Panc1 (cell line): ENCODE measurements around the gene ADAMTS1. TPM values are rescaled to one million over a fixed set of nuclear protein-coding genes. Genes with fewer than 3 reads are reported as not detected.
"Not testable (repeated sequence)": the region's sequence is repeated elsewhere in the genome, so short reads cannot be mapped to it uniquely, and the experiment has no call there.

Source experiments
- ATAC-seq: fragments of 200-7000 bp; cut with Tn5 transposase; 2 replicates; pipeline ENCODE4 v1.9.1; 2020; ENCODE audit warnings: mild to moderate bottlenecking, moderate library complexity
- BruUV-seq: library from RNA; stranded (reverse); fragments of 400-500 nt; replicated peaks from 2 replicates; lab custom pipeline; 2021; lab: Mats Ljungman, UMichigan
- CTCF ChIA-PET: fragments of 300-600 bp; sonication (Branson Sonifier 250); formaldehyde crosslinking; loops from one replicate; lab custom pipeline; 2022; ENCODE audit warnings: antibody characterized with exemption; lab: Charles Lee
- POLR2A ChIA-PET: fragments of 300-600 bp; sonication (Branson Sonifier 250); formaldehyde crosslinking; loops from one replicate; lab custom pipeline; 2022; ENCODE audit warnings: antibody characterized with exemption; lab: Charles Lee
- DNase-seq: peaks from one replicate; pipeline ENCODE4 v3.0.0-alpha.2; 2010; ENCODE audit warnings: low read depth, low spot score
- H3K27ac ChIP-seq: 2 replicates; pipeline ENCODE4 v1.5.1; 2011; ENCODE audit warnings: mild to moderate bottlenecking, low read length, inconsistent platforms
- H3K27me3 ChIP-seq: fragments of 200-500 bp; sonication (Bioruptor generic); 2 replicates; pipeline ENCODE4 v1.6.0; 2014; ENCODE audit warnings: low read length, inconsistent platforms; ENCODE audit not compliant: control insufficient read depth, insufficient read depth
- H3K36me3 ChIP-seq: fragments of 200-500 bp; sonication (Bioruptor generic); 2 replicates; pipeline ENCODE4 v1.5.1; 2014; ENCODE audit warnings: inconsistent platforms, mild to moderate bottlenecking, low read length, moderate library complexity; ENCODE audit not compliant: control insufficient read depth, insufficient read depth
- H3K4me1 ChIP-seq: 2 replicates; pipeline ENCODE4 v1.5.1; 2011; ENCODE audit warnings: inconsistent platforms, mild to moderate bottlenecking, low read length, moderate library complexity; ENCODE audit not compliant: control insufficient read depth, insufficient read depth
- H3K4me3 ChIP-seq, 2 experiments: 2 replicates each; pipeline ENCODE4 v1.5.1; 2011 to 2012; ENCODE audit warnings: low read depth in 2 of 2, low read length in 2 of 2, mild to moderate bottlenecking in 2 of 2, inconsistent platforms in 1 of 2, moderate library complexity in 1 of 2
- H3K9me3 ChIP-seq: fragments of 200-500 bp; sonication (Bioruptor generic); 2 replicates; pipeline ENCODE4 v1.5.1; 2014; ENCODE audit warnings: low read depth, mild to moderate bottlenecking, inconsistent platforms, low read length, moderate library complexity; ENCODE audit not compliant: control insufficient read depth, insufficient read depth
- POLR2AphosphoS5 ChIP-seq: IDR thresholded peaks from 2 replicates; pipeline ENCODE4 v1.6.1; 2012; ENCODE audit warnings: mild to moderate bottlenecking, low read depth, low read length, moderate library complexity
- SIN3A ChIP-seq: IDR thresholded peaks from 2 replicates; pipeline ENCODE4 v1.6.1; 2012; ENCODE audit warnings: low read depth, mild to moderate bottlenecking, low read length, moderate library complexity, borderline replicate concordance; ENCODE audit not compliant: insufficient read depth
- TCF7L2 ChIP-seq: IDR thresholded peaks from 2 replicates; pipeline ENCODE4 v1.6.1; 2011; ENCODE audit warnings: mild to moderate bottlenecking, low read depth, low read length, inconsistent platforms
- in situ Hi-C: cut with HindIII; loops from 2 replicates; pipeline ENCODE4 v1.10.0; 2016; ENCODE audit warnings: low sequenced_read_pairs, low pct_unique_long_range_greater_than_20kb
- intact Hi-C: fragments of 100-400 bp; cut with micrococcal nuclease; formaldehyde crosslinking; loops from one replicate; pipeline ENCODE4 v1.10.0; 2022; ENCODE audit not compliant: unreplicated experiment
- total RNA-seq: library from RNA; stranded (reverse); gene quantifications from one replicate; pipeline ENCODE4 v1.2.1, GENCODE V29; 2021; ENCODE audit not compliant: unreplicated experiment
- TF ChIP-seq, protein P1 (sequence below), 2 experiments: IDR thresholded peaks; 2 replicates each; pipeline ENCODE4 v1.6.1; 2011 to 2012; ENCODE audit warnings: low read depth in 2 of 2, control low read depth in 1 of 2, low read length in 1 of 2, mild to moderate bottlenecking in 1 of 2, moderate library complexity in 1 of 2; ENCODE audit not compliant: insufficient read depth in 1 of 2
- TF ChIP-seq, protein P2 (sequence below): fragments of 450-650 bp; IDR thresholded peaks from 2 replicates; pipeline ENCODE4 v1.5.1; 2017; ENCODE audit warnings: mild to moderate bottlenecking

ADAMTS1 gene
- total RNA-seq, 1 experiment from 2014 or later, result 3.3 TPM

DNA sequence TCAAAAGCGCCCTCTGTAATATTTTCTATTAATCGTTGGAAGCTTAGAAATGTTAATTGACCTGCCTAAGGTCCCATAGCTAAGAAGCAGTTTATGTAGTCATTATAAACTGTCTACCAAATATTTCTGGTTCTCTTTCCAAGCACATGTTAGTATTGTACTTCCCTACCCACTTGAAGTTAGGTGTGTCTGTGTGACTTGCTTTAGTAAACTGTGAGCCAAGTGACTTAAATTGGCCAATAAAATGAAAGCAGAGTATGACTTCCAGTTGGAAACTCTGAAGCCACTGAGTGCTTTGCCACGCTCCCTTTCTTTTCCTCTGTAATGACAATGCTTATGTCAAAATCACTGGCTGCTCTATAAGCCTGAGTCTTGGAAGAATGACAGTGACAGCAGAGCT is 20.6 kb upstream of the ADAMTS1 start:
- Histone ChIP-seq H3K4me1 (no peaks in the 10 kb centered on the region), H3K36me3 (no peaks in the 10 kb centered on the region), H3K27me3 (no peaks in the 10 kb centered on the region), H3K4me3 (no peak overlapping the region), H3K27ac (no peak overlapping the region), H3K9me3 (no peaks in the 10 kb centered on the region)
- no TSS peak for BruUV-seq
- intact Hi-C loops (no loop called here), in situ Hi-C loops (no loop called here)
- ChIA-PET POLR2A (no interaction called here), CTCF (no interaction called here)
- TF ChIP-seq, protein P1, sequence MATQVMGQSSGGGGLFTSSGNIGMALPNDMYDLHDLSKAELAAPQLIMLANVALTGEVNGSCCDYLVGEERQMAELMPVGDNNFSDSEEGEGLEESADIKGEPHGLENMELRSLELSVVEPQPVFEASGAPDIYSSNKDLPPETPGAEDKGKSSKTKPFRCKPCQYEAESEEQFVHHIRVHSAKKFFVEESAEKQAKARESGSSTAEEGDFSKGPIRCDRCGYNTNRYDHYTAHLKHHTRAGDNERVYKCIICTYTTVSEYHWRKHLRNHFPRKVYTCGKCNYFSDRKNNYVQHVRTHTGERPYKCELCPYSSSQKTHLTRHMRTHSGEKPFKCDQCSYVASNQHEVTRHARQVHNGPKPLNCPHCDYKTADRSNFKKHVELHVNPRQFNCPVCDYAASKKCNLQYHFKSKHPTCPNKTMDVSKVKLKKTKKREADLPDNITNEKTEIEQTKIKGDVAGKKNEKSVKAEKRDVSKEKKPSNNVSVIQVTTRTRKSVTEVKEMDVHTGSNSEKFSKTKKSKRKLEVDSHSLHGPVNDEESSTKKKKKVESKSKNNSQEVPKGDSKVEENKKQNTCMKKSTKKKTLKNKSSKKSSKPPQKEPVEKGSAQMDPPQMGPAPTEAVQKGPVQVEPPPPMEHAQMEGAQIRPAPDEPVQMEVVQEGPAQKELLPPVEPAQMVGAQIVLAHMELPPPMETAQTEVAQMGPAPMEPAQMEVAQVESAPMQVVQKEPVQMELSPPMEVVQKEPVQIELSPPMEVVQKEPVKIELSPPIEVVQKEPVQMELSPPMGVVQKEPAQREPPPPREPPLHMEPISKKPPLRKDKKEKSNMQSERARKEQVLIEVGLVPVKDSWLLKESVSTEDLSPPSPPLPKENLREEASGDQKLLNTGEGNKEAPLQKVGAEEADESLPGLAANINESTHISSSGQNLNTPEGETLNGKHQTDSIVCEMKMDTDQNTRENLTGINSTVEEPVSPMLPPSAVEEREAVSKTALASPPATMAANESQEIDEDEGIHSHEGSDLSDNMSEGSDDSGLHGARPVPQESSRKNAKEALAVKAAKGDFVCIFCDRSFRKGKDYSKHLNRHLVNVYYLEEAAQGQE (IDR thresholded peaks at IDR 0.05; ENCODE audit: insufficient read depth in 1 of 2, low read depth in 2 of 2, low read length in 1 of 2), result no peak
- TF ChIP-seq SIN3A (no peak), TCF7L2 (no peak), POLR2AphosphoS5 (no peak)
- TF ChIP-seq, protein P2, sequence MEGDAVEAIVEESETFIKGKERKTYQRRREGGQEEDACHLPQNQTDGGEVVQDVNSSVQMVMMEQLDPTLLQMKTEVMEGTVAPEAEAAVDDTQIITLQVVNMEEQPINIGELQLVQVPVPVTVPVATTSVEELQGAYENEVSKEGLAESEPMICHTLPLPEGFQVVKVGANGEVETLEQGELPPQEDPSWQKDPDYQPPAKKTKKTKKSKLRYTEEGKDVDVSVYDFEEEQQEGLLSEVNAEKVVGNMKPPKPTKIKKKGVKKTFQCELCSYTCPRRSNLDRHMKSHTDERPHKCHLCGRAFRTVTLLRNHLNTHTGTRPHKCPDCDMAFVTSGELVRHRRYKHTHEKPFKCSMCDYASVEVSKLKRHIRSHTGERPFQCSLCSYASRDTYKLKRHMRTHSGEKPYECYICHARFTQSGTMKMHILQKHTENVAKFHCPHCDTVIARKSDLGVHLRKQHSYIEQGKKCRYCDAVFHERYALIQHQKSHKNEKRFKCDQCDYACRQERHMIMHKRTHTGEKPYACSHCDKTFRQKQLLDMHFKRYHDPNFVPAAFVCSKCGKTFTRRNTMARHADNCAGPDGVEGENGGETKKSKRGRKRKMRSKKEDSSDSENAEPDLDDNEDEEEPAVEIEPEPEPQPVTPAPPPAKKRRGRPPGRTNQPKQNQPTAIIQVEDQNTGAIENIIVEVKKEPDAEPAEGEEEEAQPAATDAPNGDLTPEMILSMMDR, result no peak
- ATAC-seq (no peak), DNase-seq (no peak)

DNA sequence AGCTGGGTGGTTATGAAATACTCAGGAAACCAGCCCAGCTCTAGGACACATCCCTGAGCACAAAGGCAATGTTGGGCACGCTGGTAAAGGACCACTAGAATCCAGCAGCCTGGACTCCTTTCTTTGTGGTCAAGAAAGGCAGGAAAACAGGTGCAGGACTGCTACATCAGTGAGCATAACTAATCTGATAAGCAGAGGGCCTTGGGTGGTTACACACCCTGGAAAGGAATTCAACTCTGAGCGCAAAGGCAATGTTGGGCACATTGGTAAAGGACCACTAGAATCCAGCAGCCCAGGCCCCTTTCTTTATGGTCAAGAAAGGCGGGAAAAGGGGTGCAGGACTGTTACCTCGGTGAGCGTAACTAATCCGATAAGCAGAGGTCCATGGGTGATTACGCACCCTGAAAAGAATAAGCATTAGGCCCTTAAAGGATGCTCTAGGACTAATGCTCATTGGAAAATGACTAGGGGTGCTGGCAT is 11.7 kb upstream of the ADAMTS1 start:
- H3K4me3 ChIP-seq, BruUV-seq, CTCF ChIA-PET, intact Hi-C loops, POLR2A ChIA-PET, H3K9me3 ChIP-seq, H3K36me3 ChIP-seq, DNase-seq, in situ Hi-C loops, ATAC-seq, H3K27me3 ChIP-seq, H3K27ac ChIP-seq, H3K4me1 ChIP-seq: not testable (repeated sequence)

DNA sequence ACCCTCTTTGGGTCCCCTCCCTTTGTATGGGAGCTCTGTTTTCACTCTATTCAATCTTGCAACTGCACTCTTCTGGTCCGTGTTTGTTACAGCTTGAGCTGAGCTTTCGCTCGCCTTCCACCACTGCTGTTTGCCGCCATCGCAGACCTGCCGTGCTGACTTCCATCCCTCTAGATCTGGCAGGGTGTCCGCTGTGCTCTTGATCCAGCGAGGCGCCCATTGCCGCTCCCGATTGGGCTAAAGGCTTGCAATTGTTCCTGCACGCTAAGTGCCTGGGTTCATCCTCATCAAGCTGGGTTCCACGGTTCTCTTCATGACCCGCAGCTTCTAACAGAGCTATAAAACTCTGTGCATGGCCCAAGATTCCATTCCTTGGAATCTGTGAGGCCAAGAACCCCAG is 9.5 kb upstream of the ADAMTS1 start:
- in situ Hi-C loops, CTCF ChIA-PET, H3K27ac ChIP-seq, H3K4me1 ChIP-seq, BruUV-seq, H3K4me3 ChIP-seq, H3K9me3 ChIP-seq, H3K36me3 ChIP-seq, DNase-seq, H3K27me3 ChIP-seq, ATAC-seq, POLR2A ChIA-PET: not testable (repeated sequence)
- intact Hi-C loops, result loop anchor here (5.0 kb wide), 2 partner anchors 1198 to 1483 kb away; no protein-coding TSS in a partner anchor
